T1000 (cell line): ENCODE measurements around the gene GANAB.
"Not testable (repeated sequence)": the region's sequence is repeated elsewhere in the genome, so short reads cannot be mapped to it uniquely, and the experiment has no call there.

Source experiments
- DNase-seq: peaks from one replicate; lab custom pipeline; 2025; ENCODE audit warnings: mixed read lengths; lab: John Stamatoyannopoulos, UW

GANAB gene

GRCh38 chr11:62667460-62667859 is 21.0 kb upstream of the GANAB start:
- DNase-seq, result no peak

- no peak for DNase-seq
These were observed 20.0 kb upstream of the GANAB start for GRCh38 chr11:62666259-62666926.

- peak; percentile 10 for DNase-seq
These were observed 19.3 kb upstream of the GANAB start for GRCh38 chr11:62665599-62666258.

GRCh38 chr11:62665075-62665598 is 18.7 kb upstream of the GANAB start, which contains the start of the genes C11orf98 and CSKMT:
Gene C11orf98, minus strand, starts transcription at chr11:62665210. Its CDS starts 41 bp downstream, at chr11:62665169.
Gene CSKMT, plus strand, starts transcription at chr11:62665312. Its CDS starts 568 bp downstream, at chr11:62665880.
- peak; percentile 96 for DNase-seq

GRCh38 chr11:62664405-62665074 is 18.1 kb upstream of the GANAB start:
- DNase-seq, result peak; percentile 15

GRCh38 chr11:62656796-62657429 is 10.5 kb upstream of the GANAB start:
- no peak for DNase-seq

GRCh38 chr11:62654297-62654696 is 7.9 kb upstream of the GANAB start:
- DNase-seq, result no peak

- DNase-seq, result no peak
These were observed 6.0 kb upstream of the GANAB start for GRCh38 chr11:62652161-62653006.

GRCh38 chr11:62650283-62650682 is 3.9 kb upstream of the GANAB start:
- not testable (repeated sequence) for DNase-seq

GRCh38 chr11:62649486-62649885 is 3.1 kb upstream of the GANAB start:
- no peak for DNase-seq

GRCh38 chr11:62648967-62649364 is 2.6 kb upstream of the GANAB start:
- DNase-seq, result no peak

- DNase-seq, result no peak
These were observed 2.0 kb upstream of the GANAB start for GRCh38 chr11:62648185-62648966.

GRCh38 chr11:62647609-62648005 is 1.2 kb upstream of the GANAB start:
- DNase-seq, result no peak

- DNase-seq, result no peak
These were observed 604 bp upstream of the GANAB start for GRCh38 chr11:62646825-62647608.

GRCh38 chr11:62645671-62645945 is 805 bp downstream of the GANAB start:
- no peak for DNase-seq

- no peak for DNase-seq
These were observed 2.2 kb downstream of the GANAB start for GRCh38 chr11:62644220-62644619.

GRCh38 chr11:62632492-62632891 is 13.9 kb downstream of the GANAB start:
- no peak for DNase-seq

- no peak for DNase-seq
These were observed 18.7 kb downstream of the GANAB start for GRCh38 chr11:62627713-62628112.

- DNase-seq, result no peak
These were observed 23.8 kb downstream of the GANAB start for GRCh38 chr11:62622476-62623089.
